NCI-H774 (cell line): ENCODE data around the gene MRM3.
"Not testable (repeated sequence)": the region's sequence is repeated elsewhere in the genome, so short reads cannot be mapped to it uniquely, and the experiment has no call there.

Experiments
- DNase-seq: peaks from one replicate; lab custom pipeline; 2025; lab: John Stamatoyannopoulos, UW

MRM3 gene

GRCh38 chr17:796609-797008 lies 14.5 kb downstream of the MRM3 start:
- DNase-seq, result no peak

GRCh38 chr17:797236-797840 lies 15.2 kb downstream of the MRM3 start:
- no peak for DNase-seq

GRCh38 chr17:798246-798645 lies 16.1 kb downstream of the MRM3 start:
- no peak for DNase-seq

- DNase-seq, result no peak
Observed at GRCh38 chr17:799261-799660, 17.1 kb downstream of the MRM3 start.

GRCh38 chr17:800446-801242 lies 18.5 kb downstream of the MRM3 start:
- no peak for DNase-seq

GRCh38 chr17:801660-802059 lies 19.5 kb downstream of the MRM3 start:
- no peak for DNase-seq

- no peak for DNase-seq
Observed at GRCh38 chr17:802481-802880, 20.3 kb downstream of the MRM3 start.

- no peak for DNase-seq
Observed at GRCh38 chr17:802901-803881, 21.0 kb downstream of the MRM3 start.

- DNase-seq, result no peak
Observed at GRCh38 chr17:804541-805435, 22.6 kb downstream of the MRM3 start.

- DNase-seq, result not testable (repeated sequence)
Observed at GRCh38 chr17:805886-806285, 23.7 kb downstream of the MRM3 start.

- DNase-seq, result no peak
Observed at GRCh38 chr17:806346-806745, 24.2 kb downstream of the MRM3 start.

- no peak for DNase-seq
Observed at GRCh38 chr17:806781-807522, 24.8 kb downstream of the MRM3 start.

GRCh38 chr17:807523-808294 lies 25.6 kb downstream of the MRM3 start:
- DNase-seq, result no peak

GRCh38 chr17:811051-811784 lies 29.1 kb downstream of the MRM3 start:
- no peak for DNase-seq

GRCh38 chr17:812638-813204 lies 30.6 kb downstream of the MRM3 start:
- DNase-seq, result no peak

- DNase-seq, result no peak
Observed at GRCh38 chr17:814371-814770, 32.2 kb downstream of the MRM3 start.

- no peak for DNase-seq
Observed at GRCh38 chr17:819251-819650, 37.1 kb downstream of the MRM3 start.

- DNase-seq, result no peak
Observed at GRCh38 chr17:823501-823902, 41.3 kb downstream of the MRM3 start.

GRCh38 chr17:824378-824777 lies 42.2 kb downstream of the MRM3 start:
- DNase-seq, result no peak
